ENCODE results near the gene NCAPG2.

DNA sequence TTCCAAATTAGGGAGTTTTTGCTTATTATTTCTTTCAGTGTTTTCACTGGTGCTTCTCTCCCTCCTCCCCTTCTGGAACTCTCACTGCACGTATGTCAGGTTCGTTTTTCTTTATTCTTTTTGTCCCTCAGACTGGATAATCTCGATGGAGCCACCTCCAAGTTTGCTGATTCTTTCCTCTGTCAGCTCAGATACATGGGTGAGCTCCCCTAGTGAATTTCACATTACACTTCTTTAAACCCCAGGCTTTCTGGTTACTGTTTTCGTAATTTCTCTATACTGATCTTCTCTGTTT lies 20.8 kb upstream of the NCAPG2 start:
- TF ChIP-seq, protein P1, sequence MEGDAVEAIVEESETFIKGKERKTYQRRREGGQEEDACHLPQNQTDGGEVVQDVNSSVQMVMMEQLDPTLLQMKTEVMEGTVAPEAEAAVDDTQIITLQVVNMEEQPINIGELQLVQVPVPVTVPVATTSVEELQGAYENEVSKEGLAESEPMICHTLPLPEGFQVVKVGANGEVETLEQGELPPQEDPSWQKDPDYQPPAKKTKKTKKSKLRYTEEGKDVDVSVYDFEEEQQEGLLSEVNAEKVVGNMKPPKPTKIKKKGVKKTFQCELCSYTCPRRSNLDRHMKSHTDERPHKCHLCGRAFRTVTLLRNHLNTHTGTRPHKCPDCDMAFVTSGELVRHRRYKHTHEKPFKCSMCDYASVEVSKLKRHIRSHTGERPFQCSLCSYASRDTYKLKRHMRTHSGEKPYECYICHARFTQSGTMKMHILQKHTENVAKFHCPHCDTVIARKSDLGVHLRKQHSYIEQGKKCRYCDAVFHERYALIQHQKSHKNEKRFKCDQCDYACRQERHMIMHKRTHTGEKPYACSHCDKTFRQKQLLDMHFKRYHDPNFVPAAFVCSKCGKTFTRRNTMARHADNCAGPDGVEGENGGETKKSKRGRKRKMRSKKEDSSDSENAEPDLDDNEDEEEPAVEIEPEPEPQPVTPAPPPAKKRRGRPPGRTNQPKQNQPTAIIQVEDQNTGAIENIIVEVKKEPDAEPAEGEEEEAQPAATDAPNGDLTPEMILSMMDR (IDR thresholded peaks at IDR 0.05): no peak
- no peak for TF ChIP-seq POLR2A (IDR thresholded peaks at IDR 0.05)

Data from body of pancreas (tissue), 4 donors.